ENCODE data around the gene SIRT7. TPM values are rescaled to one million over a fixed set of nuclear protein-coding genes. Genes with fewer than 3 reads are reported as not detected.

Gene SIRT7
- total RNA-seq, 1 experiment from 2014 or later = 24.2 TPM

GRCh38 chr17:81867170-81867990 lies 50.6 kb downstream of the SIRT7 start (continued):
- TF ChIP-seq FOXP4 (CRISPR knock-in tag; IDR thresholded peaks at IDR 0.05) (no peak), FOXJ3 (CRISPR knock-in tag; IDR thresholded peaks at IDR 0.05; ENCODE audit: borderline replicate concordance) (no peak; the same call in 1 of the 2 replicates), GRHL2 (CRISPR knock-in tag; IDR thresholded peaks at IDR 0.05; ENCODE audit: insufficient replicate concordance, severe bottlenecking) (no peak), CREB1 (CRISPR knock-in tag; IDR thresholded peaks at IDR 0.05) (no peak), ZNF416 (CRISPR knock-in tag; IDR thresholded peaks at IDR 0.05) (no peak; the same call in 1 of the 2 replicates), SP1 (CRISPR knock-in tag; conservative IDR thresholded peaks at IDR 0.05) (peak; percentile 44; the same call in 1 of the 2 replicates), SMAD3 (CRISPR knock-in tag; IDR thresholded peaks at IDR 0.05; ENCODE audit: borderline replicate concordance) (0 out of 2 replicates have a peak, but pooled peaks have one; percentile 76), ZNF671 (CRISPR knock-in tag; IDR thresholded peaks at IDR 0.05) (0 out of 2 replicates have a peak, but pooled peaks have one; percentile 8), TEAD4 (CRISPR knock-in tag; IDR thresholded peaks at IDR 0.05) (no peak), ZNF219 (CRISPR knock-in tag; IDR thresholded peaks at IDR 0.05; ENCODE audit: borderline replicate concordance) (no peak), AR (CRISPR knock-in tag; IDR thresholded peaks at IDR 0.05) (no peak), ZNF512 (CRISPR knock-in tag; IDR thresholded peaks at IDR 0.05; ENCODE audit: borderline replicate concordance) (no peak), USF1 (CRISPR knock-in tag; IDR thresholded peaks at IDR 0.05) (no peak), SMAD4 (CRISPR knock-in tag; IDR thresholded peaks at IDR 0.05) (no peak), NR3C1 (CRISPR knock-in tag; conservative IDR thresholded peaks at IDR 0.05; ENCODE audit: low read depth) (no peak), RORB (CRISPR knock-in tag; IDR thresholded peaks at IDR 0.05) (0 out of 2 replicates have a peak, but pooled peaks have one; percentile 1), SOX15 (CRISPR knock-in tag; IDR thresholded peaks at IDR 0.05) (no peak), JUN (CRISPR knock-in tag; IDR thresholded peaks at IDR 0.05) (peak; percentile 44; the same call in 1 of the 2 replicates), ZNF121 (CRISPR knock-in tag; IDR thresholded peaks at IDR 0.05) (no peak)
- TF ChIP-seq, protein P1, sequence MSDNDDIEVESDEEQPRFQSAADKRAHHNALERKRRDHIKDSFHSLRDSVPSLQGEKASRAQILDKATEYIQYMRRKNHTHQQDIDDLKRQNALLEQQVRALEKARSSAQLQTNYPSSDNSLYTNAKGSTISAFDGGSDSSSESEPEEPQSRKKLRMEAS (CRISPR knock-in tag; IDR thresholded peaks at IDR 0.05) = peak; percentile 20; the same call in 1 of the 2 replicates
- TF ChIP-seq, protein P2, sequence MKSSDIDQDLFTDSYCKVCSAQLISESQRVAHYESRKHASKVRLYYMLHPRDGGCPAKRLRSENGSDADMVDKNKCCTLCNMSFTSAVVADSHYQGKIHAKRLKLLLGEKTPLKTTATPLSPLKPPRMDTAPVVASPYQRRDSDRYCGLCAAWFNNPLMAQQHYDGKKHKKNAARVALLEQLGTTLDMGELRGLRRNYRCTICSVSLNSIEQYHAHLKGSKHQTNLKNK (CRISPR knock-in tag; IDR thresholded peaks at IDR 0.05) = no peak
- TF ChIP-seq, protein P3, sequence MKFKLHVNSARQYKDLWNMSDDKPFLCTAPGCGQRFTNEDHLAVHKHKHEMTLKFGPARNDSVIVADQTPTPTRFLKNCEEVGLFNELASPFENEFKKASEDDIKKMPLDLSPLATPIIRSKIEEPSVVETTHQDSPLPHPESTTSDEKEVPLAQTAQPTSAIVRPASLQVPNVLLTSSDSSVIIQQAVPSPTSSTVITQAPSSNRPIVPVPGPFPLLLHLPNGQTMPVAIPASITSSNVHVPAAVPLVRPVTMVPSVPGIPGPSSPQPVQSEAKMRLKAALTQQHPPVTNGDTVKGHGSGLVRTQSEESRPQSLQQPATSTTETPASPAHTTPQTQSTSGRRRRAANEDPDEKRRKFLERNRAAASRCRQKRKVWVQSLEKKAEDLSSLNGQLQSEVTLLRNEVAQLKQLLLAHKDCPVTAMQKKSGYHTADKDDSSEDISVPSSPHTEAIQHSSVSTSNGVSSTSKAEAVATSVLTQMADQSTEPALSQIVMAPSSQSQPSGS (CRISPR knock-in tag; IDR thresholded peaks at IDR 0.05; ENCODE audit: borderline replicate concordance, low read depth) = no peak
- TF ChIP-seq, protein P4, sequence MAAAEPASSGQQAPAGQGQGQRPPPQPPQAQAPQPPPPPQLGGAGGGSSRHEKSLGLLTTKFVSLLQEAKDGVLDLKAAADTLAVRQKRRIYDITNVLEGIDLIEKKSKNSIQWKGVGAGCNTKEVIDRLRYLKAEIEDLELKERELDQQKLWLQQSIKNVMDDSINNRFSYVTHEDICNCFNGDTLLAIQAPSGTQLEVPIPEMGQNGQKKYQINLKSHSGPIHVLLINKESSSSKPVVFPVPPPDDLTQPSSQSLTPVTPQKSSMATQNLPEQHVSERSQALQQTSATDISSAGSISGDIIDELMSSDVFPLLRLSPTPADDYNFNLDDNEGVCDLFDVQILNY (CRISPR knock-in tag; IDR thresholded peaks at IDR 0.05) = no peak
- TF ChIP-seq, protein P5, sequence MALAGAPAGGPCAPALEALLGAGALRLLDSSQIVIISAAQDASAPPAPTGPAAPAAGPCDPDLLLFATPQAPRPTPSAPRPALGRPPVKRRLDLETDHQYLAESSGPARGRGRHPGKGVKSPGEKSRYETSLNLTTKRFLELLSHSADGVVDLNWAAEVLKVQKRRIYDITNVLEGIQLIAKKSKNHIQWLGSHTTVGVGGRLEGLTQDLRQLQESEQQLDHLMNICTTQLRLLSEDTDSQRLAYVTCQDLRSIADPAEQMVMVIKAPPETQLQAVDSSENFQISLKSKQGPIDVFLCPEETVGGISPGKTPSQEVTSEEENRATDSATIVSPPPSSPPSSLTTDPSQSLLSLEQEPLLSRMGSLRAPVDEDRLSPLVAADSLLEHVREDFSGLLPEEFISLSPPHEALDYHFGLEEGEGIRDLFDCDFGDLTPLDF (CRISPR knock-in tag; IDR thresholded peaks at IDR 0.05) = 0 out of 2 replicates have a peak, but pooled peaks have one; percentile 34
